ENCODE measurements around the gene EPYC.
"Not testable (repeated sequence)": the region's sequence is repeated elsewhere in the genome, so short reads cannot be mapped to it uniquely, and the experiment has no call there.

Gene EPYC

DNA sequence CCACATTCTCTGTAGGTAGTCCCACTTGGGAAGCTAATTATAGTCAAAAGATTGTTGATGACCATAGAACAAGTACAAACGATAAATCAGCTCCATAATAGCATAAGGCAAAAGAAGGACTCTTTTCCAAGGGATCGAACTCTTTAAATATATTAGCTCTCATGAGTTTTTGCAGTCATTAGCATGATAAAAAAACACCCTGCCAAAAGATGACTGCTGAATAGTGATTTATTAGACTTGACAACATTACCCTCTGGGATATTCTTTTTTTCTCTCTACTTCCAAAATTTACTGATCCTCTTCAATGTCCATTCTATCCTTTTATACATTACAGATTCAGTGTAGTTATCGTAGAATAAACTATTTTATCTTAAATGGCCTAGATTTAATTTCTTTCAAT, 14.2 kb downstream of the EPYC start:
- no peak for DNase-seq

DNA sequence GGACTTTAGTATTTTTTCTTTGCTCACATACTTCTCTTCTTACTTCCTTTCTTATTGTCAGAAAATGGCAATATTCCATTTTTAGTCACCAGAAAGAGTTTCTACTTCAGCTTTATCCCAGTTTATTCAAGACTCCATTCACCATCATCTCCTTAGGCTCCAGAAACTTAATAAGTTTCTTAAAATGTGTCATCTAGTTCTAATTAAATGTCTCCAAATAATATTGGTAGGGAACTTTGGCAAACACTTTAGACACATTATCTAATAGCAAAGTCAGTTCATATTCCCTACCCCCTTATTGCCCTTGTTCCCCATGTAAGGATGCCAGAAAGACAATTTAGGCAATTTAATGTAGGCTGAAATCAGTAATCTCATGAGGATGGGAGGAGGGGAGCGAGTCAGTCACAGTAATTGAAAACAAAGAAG, 15.1 kb downstream of the EPYC start:
- DNase-seq = no peak

DNA sequence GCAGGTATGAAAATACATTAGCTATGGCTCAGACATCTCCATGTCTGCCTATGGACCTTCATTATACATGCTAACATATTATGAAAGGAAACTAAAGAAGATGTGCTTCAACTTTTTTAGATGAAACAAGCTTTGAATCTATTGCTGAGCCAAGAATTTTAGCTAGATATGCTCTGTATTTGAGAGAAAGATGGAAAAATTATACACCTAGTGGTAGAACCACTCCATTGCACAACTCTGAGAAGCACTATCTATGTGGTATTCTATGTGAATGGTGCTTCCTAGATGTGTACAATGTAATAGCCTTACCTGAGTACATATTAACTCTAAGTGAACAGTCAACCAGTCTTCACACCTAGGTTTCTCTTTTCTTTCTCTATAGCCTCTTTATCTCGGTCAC, 17.3 kb downstream of the EPYC start:
- DNase-seq = no peak

DNA sequence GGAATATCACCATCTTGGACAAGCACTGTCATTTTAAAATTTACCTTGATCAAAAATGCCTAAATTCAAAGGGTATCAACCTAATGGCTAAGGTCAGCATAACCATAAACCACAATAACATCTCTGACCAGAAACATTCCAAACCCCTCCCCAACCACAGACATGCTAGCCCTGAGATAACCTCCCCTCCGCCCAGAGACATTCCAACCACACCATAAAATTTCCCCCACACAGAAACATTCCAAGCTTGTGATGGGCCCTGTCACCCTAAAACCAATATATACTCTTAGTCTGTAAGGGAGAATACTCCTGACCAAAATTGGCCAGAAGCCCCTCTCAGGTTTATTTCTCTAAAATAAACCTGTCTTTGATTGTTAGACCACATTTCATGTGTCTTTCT, 17.7 kb downstream of the EPYC start:
- DNase-seq = no peak

DNA sequence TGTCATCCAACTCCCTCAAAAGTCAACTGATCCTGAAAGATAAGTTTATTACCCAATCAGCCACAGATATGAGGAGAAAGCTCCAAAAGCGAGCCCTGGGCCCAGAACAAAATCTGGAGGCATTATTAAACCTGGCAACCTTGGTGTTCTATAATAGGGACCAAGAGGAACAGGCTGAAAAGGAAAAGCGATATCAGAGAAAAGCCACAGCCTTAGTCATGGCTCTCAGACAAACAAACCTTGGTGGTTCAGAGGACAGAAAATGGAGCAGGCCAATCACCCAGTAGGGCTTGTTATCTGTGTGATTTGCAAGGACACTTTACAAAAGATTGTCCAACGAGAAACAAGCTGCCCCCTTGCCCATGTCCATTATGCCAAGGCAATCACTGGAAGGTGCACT, 19.4 kb downstream of the EPYC start:
- DNase-seq = not testable (repeated sequence)

DNA sequence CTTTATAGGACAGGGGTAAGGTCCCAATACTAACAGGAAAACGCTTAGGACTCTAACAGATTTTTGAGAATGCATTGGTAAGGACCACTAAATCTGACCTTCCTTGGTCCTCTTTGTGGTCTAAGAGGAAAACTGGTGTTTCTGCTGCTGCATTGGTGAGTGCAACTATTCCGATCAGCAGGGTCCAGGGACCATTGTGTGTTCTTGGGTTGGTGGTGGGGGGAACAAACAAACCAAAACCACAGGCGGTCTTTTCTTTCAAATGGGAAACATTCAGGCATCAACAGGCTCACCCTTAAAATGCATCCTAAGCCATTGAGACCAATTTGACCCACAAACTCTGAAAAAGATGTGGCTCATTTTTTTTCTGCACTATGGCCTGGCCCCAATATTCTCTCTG, 20.7 kb downstream of the EPYC start:
- no peak for DNase-seq

DNA sequence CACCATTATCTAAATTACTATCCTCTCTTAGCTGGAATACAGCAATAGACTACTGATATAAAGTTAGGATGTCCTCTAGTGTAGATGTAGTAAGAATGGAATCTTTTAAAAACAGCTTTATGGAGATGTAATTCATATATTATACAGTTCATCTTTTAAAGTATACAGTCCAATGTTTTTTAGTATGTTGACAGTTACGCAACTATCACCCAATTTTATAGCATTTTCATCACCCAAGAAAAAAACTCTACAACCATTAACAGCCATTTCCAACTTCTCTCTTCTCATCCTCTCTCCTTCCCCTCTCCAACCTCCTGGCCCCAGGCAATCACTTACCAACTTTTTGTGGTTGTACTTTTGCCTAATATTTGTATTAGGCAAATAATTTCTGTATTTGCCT, 22.6 kb downstream of the EPYC start:
- no peak for DNase-seq

DNA sequence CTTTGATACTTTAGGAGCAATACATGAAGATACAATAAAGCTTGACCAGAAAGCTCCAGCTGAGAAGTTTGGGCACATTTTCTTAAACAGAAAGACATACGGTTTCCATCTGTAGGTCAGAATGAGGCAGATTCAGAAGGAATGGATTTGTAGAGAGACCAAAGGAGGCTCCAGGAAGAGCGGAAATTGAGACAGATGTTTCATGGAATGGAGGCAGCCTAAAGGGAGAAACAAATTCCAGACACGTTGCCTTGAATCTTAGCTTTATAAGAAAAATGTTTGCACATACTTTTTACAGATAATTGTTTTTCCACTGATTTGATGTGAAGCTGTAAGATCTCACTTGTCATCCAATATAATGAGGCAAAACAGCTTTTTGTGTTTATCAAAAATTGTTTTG, 24.8 kb downstream of the EPYC start:
- no peak for DNase-seq

DNA sequence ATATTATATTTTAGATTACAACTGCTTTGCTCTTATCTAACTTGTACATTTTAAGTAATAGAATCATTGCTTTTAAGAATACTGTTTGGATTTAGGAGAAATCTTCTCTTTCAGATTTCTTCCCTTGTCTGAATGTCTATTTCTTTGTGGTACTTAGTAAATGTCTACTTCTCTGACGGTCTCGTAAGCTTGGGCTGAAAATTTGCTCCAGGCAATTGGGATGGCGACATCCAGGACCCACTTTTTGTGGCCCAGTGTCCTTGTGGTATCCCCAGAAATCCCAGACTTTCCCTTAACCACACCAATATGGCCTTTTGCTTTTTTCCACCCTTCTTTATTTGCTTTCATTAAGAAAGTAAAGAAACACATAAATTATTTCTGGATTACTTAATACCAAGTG, 25.8 kb downstream of the EPYC start:
- DNase-seq = no peak

DNA sequence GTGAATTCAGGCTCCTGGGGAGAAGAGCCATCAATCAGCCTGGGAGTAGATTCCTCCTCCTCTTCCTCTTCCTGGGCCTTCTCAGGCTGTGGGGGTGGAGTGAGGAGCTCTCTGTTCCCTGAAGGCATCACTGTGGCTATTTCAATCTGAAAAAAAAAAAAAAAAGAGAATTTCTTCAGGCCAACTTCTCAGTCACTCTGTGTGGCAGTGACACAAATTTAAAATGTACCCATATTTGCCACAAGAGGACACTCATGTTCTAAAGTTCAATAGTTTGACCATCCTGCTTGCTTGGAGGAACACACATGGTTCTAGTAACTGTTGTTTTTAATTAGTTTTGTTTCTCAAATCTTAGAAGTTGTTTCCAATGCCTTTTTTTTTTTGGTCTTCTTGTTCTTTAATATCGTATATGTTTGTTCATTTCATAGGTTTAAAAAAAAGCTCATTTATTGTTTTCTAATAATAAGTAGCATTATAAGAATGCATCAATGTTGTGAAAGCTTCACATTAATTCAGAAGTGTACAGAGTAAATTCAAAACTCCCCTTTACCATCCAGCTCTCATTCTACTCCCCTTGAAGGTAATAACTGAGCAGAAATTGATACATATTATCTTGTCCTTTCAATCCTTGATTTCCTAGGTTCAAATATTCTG, 26.5 kb downstream of the EPYC start:
- DNase-seq = peak in 1 of 2 donors; percentile 30

DNA sequence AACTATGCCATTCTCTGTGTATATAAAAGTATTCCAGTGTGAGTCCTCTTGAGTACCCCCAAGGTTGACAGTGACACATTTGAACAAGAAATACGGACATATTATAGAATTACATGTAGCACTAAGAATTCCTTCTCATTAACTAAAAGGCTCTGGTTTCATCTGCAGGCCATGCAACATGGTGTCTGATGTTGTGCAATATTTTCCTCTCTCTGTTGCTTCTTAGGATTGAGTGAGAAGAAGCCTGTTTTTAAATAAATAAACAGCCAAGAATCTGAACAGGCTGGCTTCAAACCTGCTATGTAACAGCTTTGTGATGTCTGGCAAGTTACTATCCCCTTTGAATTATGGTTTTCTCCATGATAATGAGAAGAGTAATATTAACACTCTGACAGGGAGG, 27.5 kb downstream of the EPYC start:
- DNase-seq = no peak

DNA sequence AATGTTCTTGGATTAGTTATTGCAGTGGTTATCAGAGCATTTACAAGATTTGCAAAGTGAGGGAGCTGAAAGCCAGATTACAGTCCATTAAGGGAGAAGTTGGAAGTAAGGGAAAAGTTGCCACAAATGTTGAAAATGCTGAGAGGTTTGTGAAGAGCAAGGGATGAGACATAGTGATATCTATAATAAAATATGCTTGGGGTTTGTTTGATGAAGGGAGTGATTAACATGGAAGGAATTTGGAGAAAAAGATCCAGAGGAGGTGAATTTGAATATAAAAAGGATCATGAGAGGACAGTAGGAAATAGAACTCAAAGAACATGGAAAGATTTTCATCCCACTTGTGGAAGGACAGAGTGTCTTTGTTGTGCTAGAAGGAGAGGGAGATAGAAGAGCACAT, 30.5 kb downstream of the EPYC start:
- no peak for DNase-seq

DNA sequence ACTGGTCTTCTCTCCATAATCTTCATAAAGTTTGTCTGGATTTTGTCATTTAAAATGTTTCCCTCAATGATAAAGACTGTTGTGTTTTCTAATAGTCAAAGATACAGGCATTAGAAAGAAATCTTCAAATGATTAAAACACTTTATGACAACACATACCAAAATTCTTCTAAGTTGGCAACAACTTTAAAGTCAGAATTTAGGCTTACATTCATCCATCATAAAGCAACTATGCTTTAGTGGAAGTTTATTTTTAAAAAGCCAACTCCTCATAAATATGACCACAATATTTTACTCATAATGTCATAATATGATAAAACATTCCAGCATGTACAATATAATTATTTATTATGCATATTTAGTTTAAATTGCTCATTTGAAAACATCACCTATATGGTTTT, 32.5 kb downstream of the EPYC start:
- no peak for DNase-seq

DNA sequence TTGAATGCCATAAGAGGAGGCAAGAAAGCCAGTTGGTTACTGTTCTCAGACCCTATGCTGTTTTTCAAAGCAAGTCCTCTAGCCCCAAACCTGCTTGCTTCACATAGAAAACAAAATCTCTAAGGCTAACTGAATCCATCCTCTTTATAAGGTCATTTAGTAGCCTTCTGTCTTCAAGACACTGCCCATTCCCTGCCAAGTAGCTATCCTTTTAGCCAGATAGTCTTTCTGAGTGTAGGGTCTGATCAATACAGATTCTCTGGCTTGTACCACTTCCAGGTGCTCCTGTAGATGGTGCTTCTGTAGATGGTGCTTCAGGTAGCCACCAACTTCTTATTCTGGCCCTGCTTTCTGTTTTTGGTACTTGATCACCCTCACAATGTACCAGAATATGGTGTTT, 33.9 kb downstream of the EPYC start:
- no peak for DNase-seq

DNA sequence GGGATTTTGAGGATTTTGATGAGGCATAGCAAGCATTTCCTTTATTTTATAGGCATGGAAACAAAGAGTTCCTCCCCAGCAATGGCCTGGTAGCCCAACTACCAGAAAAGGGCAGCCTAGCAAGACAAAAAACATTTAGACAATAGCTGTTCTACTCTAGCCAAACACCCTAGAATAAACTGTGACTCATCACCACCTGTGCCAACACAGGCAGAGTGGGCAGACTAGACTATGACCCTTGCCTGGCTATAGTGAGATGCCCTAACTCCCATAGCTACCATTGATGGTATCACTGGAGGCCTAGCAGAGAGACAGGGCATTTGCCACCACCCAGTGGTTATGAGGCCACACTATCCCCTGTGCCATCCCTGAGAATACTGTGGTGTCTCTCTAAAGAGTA, 34.3 kb downstream of the EPYC start:
- no peak for DNase-seq

DNA sequence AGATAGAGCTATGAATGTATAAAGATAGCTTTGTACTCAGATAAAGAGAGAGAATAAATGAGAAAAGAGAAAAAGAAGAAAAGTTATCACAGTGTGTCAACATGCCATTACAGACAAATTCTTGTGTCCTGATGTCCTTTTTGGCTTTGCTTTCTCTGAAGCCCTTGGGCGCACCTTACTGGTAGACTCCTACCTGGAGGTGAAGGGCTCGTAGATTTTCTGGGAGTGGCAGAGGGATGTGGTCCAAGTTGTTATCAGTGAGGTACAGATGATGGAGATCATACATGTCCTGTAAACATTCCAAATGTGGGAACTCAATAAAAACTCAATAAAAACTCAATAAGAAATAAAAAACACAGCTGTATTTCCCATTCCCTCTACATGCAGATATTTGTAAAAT, 34.9 kb downstream of the EPYC start:
- DNase-seq = no peak

DNA sequence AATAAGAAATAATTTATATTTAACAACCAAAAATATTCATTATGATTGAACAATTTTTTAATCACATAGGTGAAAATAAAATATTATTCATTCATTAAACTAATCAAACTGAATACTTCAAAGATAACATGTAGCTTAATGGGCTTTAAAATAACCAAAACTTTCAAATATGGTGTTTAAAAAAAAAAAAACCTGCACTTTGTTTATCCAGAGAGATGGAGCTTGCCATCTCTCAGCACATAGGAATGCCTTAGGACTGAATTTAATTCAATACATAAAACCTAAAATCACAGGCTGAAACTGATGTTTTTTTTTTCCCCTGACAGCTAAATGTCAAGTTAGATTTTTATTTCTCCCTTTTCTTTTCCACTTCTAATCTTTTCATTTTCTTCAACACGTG, 35.4 kb downstream of the EPYC start:
- no peak for DNase-seq

DNA sequence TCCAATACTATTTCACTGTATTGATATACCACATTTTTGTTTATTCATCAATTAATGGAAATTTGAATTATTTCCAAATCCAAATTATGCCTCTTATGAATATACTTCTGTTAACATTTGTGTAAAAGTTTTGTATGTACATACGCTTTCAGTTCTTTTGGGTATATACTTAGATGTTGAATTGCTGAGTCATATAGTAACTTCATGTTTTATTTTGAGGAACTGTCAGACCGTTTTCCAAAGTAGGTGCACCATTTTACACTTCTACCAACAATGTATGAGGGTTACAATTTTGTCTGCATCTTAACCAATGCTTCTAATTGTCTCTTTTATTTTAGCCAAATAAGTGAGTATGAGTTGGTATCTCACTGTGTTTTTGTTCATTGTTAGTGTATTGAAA, 39.6 kb downstream of the EPYC start:
- no peak for DNase-seq

DNA sequence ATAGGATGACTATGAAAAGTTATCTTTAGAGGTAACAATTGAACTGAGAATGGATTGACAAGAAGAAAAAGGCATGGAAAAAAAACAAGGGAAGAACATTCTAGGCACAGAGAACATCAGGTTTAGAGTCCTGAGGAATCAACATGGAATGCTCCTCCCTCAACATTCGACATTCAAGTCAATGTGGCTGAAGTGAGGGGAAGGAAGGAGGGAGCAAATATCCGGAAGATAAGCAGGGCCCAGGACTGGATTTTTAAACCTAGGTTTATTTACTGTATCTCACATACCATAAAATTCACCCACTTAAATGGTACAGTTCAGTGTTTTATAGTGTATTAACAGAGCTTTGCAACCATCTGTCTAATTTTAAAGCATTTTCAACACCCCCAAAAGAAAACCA, 40.2 kb downstream of the EPYC start:
- DNase-seq = no peak

DNA sequence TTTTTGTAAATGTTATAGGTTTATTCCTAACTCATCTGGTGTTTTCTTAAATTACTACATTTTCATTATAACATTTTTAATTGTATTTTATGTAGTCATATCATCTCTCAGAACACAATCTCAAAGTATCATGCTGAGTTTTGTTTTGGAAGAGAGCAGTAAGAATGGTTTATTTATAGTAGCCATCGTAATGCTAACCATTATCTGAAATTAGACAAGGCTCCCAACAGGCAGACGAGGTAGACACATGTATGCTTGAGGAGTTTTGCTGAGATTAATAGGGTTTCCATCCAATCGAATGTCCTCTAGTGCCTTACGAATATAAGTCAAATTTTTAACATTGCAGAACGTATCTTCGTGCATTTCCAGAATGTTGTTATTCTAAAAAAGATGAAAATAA, 40.8 kb downstream of the EPYC start:
- DNase-seq = no peak

DNA sequence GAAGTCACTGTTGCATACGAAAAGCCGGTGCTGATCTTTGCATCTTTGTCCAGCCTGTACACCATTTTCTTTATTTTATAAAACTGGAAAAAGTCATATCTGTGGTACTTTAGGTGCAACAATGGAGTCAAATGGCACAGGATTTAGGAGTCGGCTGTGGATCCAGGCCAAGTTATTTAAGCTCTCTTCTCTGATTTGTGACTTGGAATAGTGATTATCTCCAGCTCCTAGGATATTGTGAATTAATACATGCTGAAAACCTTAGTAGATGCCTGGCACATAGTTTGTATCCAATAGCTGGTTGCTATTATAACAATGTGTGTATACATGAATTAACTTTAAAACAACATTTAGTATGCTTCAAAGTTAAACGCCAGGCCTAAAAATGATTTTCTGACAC, 43.6 kb downstream of the EPYC start:
- DNase-seq = no peak

DNA sequence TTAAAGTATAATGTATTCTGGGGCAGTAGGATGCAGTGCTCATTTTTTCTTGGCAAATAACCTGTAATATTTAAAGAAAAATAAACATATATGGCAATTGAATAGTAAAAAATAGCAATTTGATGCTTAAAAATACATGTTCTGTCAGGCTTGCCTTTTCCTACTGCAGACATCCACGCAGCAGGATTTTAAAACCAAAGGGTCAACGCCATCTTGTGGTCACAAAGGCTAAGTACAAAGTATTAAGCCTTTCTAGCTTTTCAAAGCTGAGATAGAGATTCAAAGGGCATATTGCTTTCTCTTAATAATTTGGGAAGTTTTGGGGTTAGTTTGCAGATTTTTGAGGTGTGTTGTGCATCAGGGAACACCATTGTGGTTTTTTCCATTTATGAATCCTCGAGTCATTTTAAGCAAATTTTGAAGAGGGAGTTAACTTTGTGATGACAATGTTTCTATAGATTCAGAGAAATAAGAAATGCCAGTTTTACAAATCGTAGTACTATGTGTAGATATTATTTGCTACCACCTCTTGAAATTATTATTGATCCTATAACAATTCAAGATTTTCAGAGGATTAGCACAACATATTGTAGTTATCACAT, 45.1 kb downstream of the EPYC start:
- peak in 1 of 2 donors; percentile 78 for DNase-seq

DNA sequence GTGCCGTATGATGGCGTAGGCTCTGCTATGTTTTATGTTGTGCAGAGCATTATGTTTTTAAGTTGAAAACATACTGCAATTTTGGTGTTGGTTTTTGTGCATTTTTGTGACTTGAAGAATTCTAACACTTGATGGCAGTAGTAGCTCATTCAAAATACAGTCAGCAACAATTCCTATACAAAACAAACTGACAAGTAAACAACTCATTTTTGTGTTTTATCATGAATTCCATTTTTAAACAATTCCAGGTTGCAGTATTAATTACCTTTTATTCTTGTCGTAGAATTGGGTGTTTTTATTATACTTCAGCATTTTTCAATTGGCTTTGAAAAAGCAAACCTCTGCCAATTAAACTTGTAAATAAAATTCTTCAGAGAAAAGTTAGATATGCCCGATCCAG, 45.7 kb downstream of the EPYC start:
- DNase-seq = peak in 1 of 2 donors; percentile 10

DNA sequence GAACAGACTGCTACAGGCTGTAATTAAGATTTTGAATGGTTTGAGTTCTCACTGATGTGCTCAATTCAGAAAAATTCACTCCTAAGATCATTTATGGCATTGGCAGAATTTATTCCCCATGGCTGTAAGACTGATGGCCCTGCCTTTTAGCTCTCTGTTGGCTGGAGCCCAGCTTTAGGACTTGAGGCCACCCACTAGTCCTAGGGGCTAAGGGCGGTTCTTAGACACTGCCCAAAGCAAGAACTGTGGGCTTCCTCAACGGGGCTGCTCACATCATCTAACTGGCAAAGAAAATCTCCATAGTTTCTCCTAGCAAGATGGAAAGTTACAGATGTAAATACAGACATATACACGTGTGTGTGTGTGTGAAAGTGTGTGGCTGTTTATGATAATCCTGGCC, 46.4 kb downstream of the EPYC start:
- no peak for DNase-seq

DNA sequence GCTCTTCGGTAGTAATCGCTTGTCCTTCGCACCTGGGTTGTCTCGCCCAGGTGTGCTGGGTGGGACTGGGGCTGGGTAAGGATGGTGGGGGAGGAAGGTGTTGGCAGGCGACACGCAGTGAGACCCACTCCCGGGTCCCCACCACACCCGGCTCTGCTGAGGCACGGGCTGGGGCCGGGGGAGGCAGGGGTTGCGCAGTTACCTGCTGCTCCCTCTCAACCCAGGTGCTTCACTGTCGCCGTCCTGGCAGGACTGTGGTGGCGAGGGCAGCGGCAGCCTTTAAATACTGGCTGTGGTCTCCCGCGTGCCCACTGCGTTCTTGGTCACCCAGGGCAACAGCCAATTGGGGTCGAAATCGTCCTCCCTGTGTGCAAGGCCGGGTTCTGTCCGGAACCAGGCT, 49.9 kb downstream of the EPYC start, which contains the start of gene CCER1:
TSS of gene CCER1 (minus strand) at position 256 of the 400 bp plus-strand sequence. CDS start 434 bp downstream, outside the sequence.
- DNase-seq = no peak
